H1 (cell line): Measurements from ENCODE around the gene PPFIBP2. TPM values are rescaled to one million over a fixed set of nuclear protein-coding genes. Genes with fewer than 3 reads are reported as not detected.

Source experiments
- BCL11A ChIP-seq, 2 experiments: IDR thresholded peaks; one replicate each; pipeline ENCODE4 v1.6.1; 2011; ENCODE audit warnings: low read depth in 2 of 2, low read length in 2 of 2, mild to moderate bottlenecking in 2 of 2
- CBX8 ChIP-seq: fragments of 300-800, 300-1000 bp; sonication (generic); IDR thresholded peaks from 2 replicates; pipeline ENCODE4 v1.7.1; 2016; ENCODE audit warnings: low read depth, low read length, borderline replicate concordance
- CTBP2 ChIP-seq: IDR thresholded peaks from 2 replicates; pipeline ENCODE4 v1.7.0; 2011; ENCODE audit warnings: borderline replicate concordance, mild to moderate bottlenecking, moderate library complexity, mixed read lengths, low read length; ENCODE audit not compliant: insufficient read depth, insufficient read length
- EP300 ChIP-seq, 2 experiments: IDR thresholded peaks; 1 replicate in 1 of 2; 2 replicates in 1 of 2; pipeline ENCODE4 v1.6.1; 2011 to 2012; ENCODE audit warnings: low read depth in 2 of 2, low read length in 2 of 2, mild to moderate bottlenecking in 2 of 2, borderline replicate concordance in 1 of 2, inconsistent platforms in 1 of 2, moderate library complexity in 1 of 2
- KDM5A ChIP-seq: fragments of 200-600 bp; IDR thresholded peaks from 2 replicates; pipeline ENCODE4 v1.7.1; 2012; ENCODE audit warnings: mild to moderate bottlenecking, low read length, inconsistent platforms, mixed read lengths
- POLR2A ChIP-seq, 2 experiments: IDR thresholded peaks; 1 replicate in 1 of 2; 2 replicates in 1 of 2; pipeline ENCODE4 v1.6.1; 2011; ENCODE audit warnings: low read depth in 2 of 2, low read length in 2 of 2, mild to moderate bottlenecking in 2 of 2; ENCODE audit errors: control extremely low read depth in 1 of 2
- SP1 ChIP-seq: IDR thresholded peaks from 2 replicates; pipeline ENCODE4 v1.6.1; 2011; ENCODE audit warnings: low read depth, low read length
- polyA plus RNA-seq, 7 experiments: library from polyadenylated mRNA; depleted of rRNA in 3 of 7; stranded (reverse) in 5 of 7; unstranded in 2 of 7; fragments of >200 nt in 5 of 7; fragments of 200-250 nt in 2 of 7; gene quantifications; 1 replicate in 5 of 7; 2 replicates in 1 of 7; 4 replicates in 1 of 7; pipeline versions ENCODE4 v1.2.1 to v1.2.3, GENCODE V29; 2011 to 2013; ENCODE audit warnings: missing spikeins in 2 of 7, mixed read lengths in 2 of 7
- total RNA-seq: library from RNA; stranded (reverse); fragmentation: NEBNext Ultra II Directional; extraction: Animal tissue kit (Norgen Biotek cat#: 25700); gene quantifications from 2 replicates; pipeline ENCODE4 v1.2.1, GENCODE V29; 2021
- TF ChIP-seq, protein P1 (sequence below): IDR thresholded peaks from 2 replicates; pipeline ENCODE4 v1.6.1; 2011; ENCODE audit warnings: low read length, improper control_type of control experiment

The PPFIBP2 gene
- total and polyA plus RNA-seq, 2 of the 8 experiments (the other 6 are each of a cell fraction or from before 2014, with no cell fraction given) = 5.5 to 9.8 TPM

DNA sequence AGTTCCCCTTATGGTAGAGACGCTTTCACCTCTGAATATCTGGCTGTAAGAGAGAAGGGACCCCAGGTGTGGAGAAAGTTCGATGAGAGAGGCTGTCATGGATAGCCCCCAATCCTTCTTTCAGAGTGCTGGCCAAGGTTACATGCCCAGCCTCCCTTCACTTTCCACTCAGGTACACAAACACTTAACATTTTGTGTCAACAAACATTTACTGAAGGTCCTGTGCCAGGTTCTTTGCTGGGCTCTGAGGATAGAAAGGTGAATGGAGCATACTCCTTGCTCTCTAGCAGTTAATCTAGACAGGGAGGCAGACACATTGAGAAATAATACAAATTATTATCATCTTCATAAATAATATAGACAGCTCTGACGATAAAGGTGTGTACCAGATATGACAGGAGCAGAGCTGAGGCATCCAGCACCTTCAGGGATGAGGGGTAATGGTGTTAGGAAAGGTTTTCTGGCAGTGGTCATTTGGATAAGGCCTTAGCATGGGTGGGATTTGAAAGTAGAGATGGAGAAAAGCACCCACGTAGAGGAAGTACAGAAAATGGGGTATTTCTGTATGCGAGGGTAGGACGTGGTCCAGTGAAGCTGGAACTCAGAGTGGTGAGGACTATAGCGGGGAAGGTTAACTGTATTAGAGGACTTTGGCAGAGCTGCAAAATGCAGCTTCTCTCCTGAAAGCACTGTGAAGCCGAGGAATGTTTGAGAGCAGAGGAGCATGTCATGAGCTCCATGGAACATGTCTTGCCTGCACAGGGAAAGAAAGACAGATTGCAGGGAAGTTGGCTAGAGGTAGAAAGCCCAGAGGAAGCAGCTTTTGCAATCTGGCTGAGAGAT is 19.6 kb downstream of the PPFIBP2 start (continued):
- TF ChIP-seq BCL11A (IDR thresholded peaks at IDR 0.05; ENCODE audit: low read depth in 2 of 2, low read length in 2 of 2) = no peak
- TF ChIP-seq, protein P1, sequence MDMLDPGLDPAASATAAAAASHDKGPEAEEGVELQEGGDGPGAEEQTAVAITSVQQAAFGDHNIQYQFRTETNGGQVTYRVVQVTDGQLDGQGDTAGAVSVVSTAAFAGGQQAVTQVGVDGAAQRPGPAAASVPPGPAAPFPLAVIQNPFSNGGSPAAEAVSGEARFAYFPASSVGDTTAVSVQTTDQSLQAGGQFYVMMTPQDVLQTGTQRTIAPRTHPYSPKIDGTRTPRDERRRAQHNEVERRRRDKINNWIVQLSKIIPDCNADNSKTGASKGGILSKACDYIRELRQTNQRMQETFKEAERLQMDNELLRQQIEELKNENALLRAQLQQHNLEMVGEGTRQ = no peak
- no peak for TF ChIP-seq CBX8
- no peak for TF ChIP-seq EP300 (IDR thresholded peaks at IDR 0.05; ENCODE audit: borderline replicate concordance in 1 of 2, low read depth in 2 of 2, low read length in 2 of 2)
- no peak for TF ChIP-seq POLR2A (IDR thresholded peaks at IDR 0.05; ENCODE audit: control extremely low read depth in 1 of 2, low read depth in 2 of 2, low read length in 2 of 2)
- TF ChIP-seq KDM5A = no peak
- no peak for TF ChIP-seq CTBP2
- TF ChIP-seq SP1 = no peak
